PC-3 (cell line): ENCODE results near the gene AOPEP. TPM values are rescaled to one million over a fixed set of nuclear protein-coding genes. Genes with fewer than 3 reads are reported as not detected.

Experiments used
- ATAC-seq: fragments of 200-7000 bp; cut with Tn5 transposase; 2 replicates; pipeline ENCODE4 v1.9.1; 2020; ENCODE audit warnings: mild to moderate bottlenecking, moderate library complexity
- BruUV-seq: library from RNA; stranded (reverse); fragments of 400-500 nt; replicated peaks from 2 replicates; lab custom pipeline; 2021; lab: Mats Ljungman, UMichigan
- CTCF ChIA-PET: fragments of 300-600 bp; sonication (Branson Sonifier 250); formaldehyde crosslinking; loops from one replicate; lab custom pipeline; 2022; ENCODE audit warnings: antibody characterized with exemption; lab: Charles Lee
- POLR2A ChIA-PET: fragments of 300-600 bp; sonication (Branson Sonifier 250); formaldehyde crosslinking; loops from one replicate; lab custom pipeline; 2022; ENCODE audit warnings: antibody characterized with exemption; ENCODE audit not compliant: unreplicated experiment; lab: Charles Lee
- DNase-seq: peaks from one replicate; pipeline ENCODE4 v3.0.0-alpha.2; 2015
- H2AFZ ChIP-seq: fragments of 300-600 bp; sonication (generic); 2 replicates; pipeline ENCODE4 v1.6.0; 2016; ENCODE audit warnings: antibody characterized with exemption, low read length
- H3F3A ChIP-seq: fragments of 300-600 bp; sonication (generic); one replicate; pipeline ENCODE4 v1.6.0; 2017; ENCODE audit warnings: antibody characterized with exemption, low read length, control low read depth, mild to moderate bottlenecking; ENCODE audit not compliant: unreplicated experiment
- H3K27ac ChIP-seq: fragments of 300-600 bp; sonication (generic); 2 replicates; pipeline ENCODE4 v1.5.1; 2016; ENCODE audit warnings: mild to moderate bottlenecking, low read length
- H3K27me3 ChIP-seq: fragments of 300-600 bp; sonication (generic); 2 replicates; pipeline ENCODE4 v1.6.1; 2016; ENCODE audit warnings: low read length, mixed read lengths
- H3K36me3 ChIP-seq: fragments of 300-600 bp; sonication (generic); 2 replicates; pipeline ENCODE4 v1.6.1; 2016; ENCODE audit warnings: low read depth, mixed run types, low read length, mixed read lengths
- H3K4me1 ChIP-seq: fragments of 300-600 bp; sonication (generic); 2 replicates; pipeline ENCODE4 v1.5.1; 2016; ENCODE audit warnings: low read length; ENCODE audit not compliant: insufficient read depth
- H3K4me2 ChIP-seq: fragments of 300-600 bp; sonication (generic); 2 replicates; pipeline ENCODE4 v1.6.0; 2016; ENCODE audit warnings: low read length
- H3K4me3 ChIP-seq: fragments of 300-600 bp; sonication (generic); 2 replicates; pipeline ENCODE4 v1.5.1; 2016; ENCODE audit warnings: mild to moderate bottlenecking, low read length, mixed read lengths
- H3K79me2 ChIP-seq: fragments of 300-600 bp; sonication (generic); 2 replicates; pipeline ENCODE4 v1.6.1; 2017; ENCODE audit warnings: low read length, mixed read lengths
- H3K9ac ChIP-seq: fragments of 300-600 bp; sonication (generic); 2 replicates; pipeline ENCODE4 v1.6.0; 2016; ENCODE audit warnings: mild to moderate bottlenecking, low read length
- H3K9me2 ChIP-seq: fragments of 300-600 bp; sonication (generic); replicated peaks from 2 replicates; pipeline ENCODE4 v1.6.1; 2016; ENCODE audit warnings: mixed run types, low read length, mixed read lengths
- H3K9me3 ChIP-seq: fragments of 300-600 bp; sonication (generic); 2 replicates; pipeline ENCODE4 v1.6.1; 2016; ENCODE audit warnings: low read length, mixed read lengths
- H4K20me1 ChIP-seq: fragments of 300-600 bp; sonication (generic); 2 replicates; pipeline ENCODE4 v1.6.1; 2016; ENCODE audit warnings: low read length, mixed read lengths
- CTCF ChIP-seq: fragments of 300-600 bp; sonication (generic); conservative IDR thresholded peaks from 2 replicates; pipeline ENCODE4 v1.5.1; 2017; ENCODE audit warnings: antibody characterized with exemption, low read depth, mild to moderate bottlenecking, low read length
- EZH2 ChIP-seq: fragments of 300-600 bp; sonication (generic); IDR thresholded peaks from one replicate; pipeline ENCODE4 v1.6.1; 2017; ENCODE audit warnings: antibody characterized with exemption, mild to moderate bottlenecking, low read length; ENCODE audit not compliant: unreplicated experiment
- EZH2phosphoT487 ChIP-seq: fragments of 300-600 bp; sonication (generic); IDR thresholded peaks from 2 replicates; pipeline ENCODE4 v1.6.1; 2018; ENCODE audit warnings: mild to moderate bottlenecking, antibody characterized with exemption, low read length, borderline replicate concordance
- intact Hi-C: fragments of 100-400 bp; cut with micrococcal nuclease; formaldehyde crosslinking; loops from 2 replicates; pipeline ENCODE4 v1.9.0; 2023
- total RNA-seq: library from RNA; depleted of rRNA; stranded (reverse); fragments of >200 nt; gene quantifications from 2 replicates; pipeline ENCODE4 v1.2.3, GENCODE V29; 2014

AOPEP gene
- total RNA-seq, 1 experiment from 2014 or later, result 23.1 TPM

- Histone ChIP-seq H3K9me3 (no peaks in the 10 kb centered on the region), H3K9me2 (no peaks in the 10 kb centered on the region), H2AFZ (peak overlapping the region; percentile 25; the same call in 1 of the 2 replicates), H3K4me2 (peak overlapping the region; percentile 34), H3K27me3 (no peaks in the 10 kb centered on the region), H3K4me3 (no peak overlapping the region), H3K27ac (peak overlapping the region; percentile 97), H3F3A (no peaks in the 10 kb centered on the region), H3K36me3 (peaks cover 4% of the 10 kb centered on the region; the same call in 1 of the 2 replicates), H3K79me2 (peaks cover 8% of the 10 kb centered on the region; the same call in 1 of the 2 replicates), H4K20me1 (no peaks in the 10 kb centered on the region), H3K9ac (peak overlapping the region; percentile 78), H3K4me1 (peaks cover 30% of the 10 kb centered on the region)
- intact Hi-C loops, result loop anchor here (1.0 to 2.0 kb wide), 4 partner anchors 14 to 108 kb away; no protein-coding TSS in a partner anchor
- DNase-seq, result peak; percentile 35
- POLR2A ChIA-PET, result interaction anchor here (0.7 kb wide), 5 partner anchors 13 to 176 kb away, joined by 4 to 15 read pairs (median 5); no protein-coding TSS in a partner anchor
- no TSS peak for BruUV-seq
- ATAC-seq, result no peak
- TF ChIP-seq CTCF (no peak), EZH2 (no peak), EZH2phosphoT487 (no peak)
- CTCF ChIA-PET, result interaction anchor here (0.6 to 0.8 kb wide), 3 partner anchors 20 to 1472 kb away, joined by 4 to 5 read pairs (median 4); no protein-coding TSS in a partner anchor
These were observed 78.6 kb downstream of the AOPEP start for GRCh38 chr9:94805051-94805489.

- peak overlapping the region; percentile 83 for H3K9ac ChIP-seq
- H3K4me3 ChIP-seq, result no peak overlapping the region
- ATAC-seq, result peak; percentile 100
These were observed 79.1 kb downstream of the AOPEP start for GRCh38 chr9:94805585-94805984.

More at GRCh38 chr9:94805585-94805984, 79.1 kb downstream of the AOPEP start:
- Histone ChIP-seq H3K4me1 (peaks cover 28% of the 10 kb centered on the region), H3F3A (no peaks in the 10 kb centered on the region), H3K27ac (peak overlapping the region; percentile 97), H3K79me2 (peaks cover 8% of the 10 kb centered on the region; the same call in 1 of the 2 replicates), H3K4me2 (peak overlapping the region; percentile 54), H3K9me2 (no peaks in the 10 kb centered on the region), H3K9me3 (no peaks in the 10 kb centered on the region), H3K27me3 (no peaks in the 10 kb centered on the region), H3K36me3 (peaks cover 4% of the 10 kb centered on the region; the same call in 1 of the 2 replicates), H4K20me1 (no peaks in the 10 kb centered on the region), H2AFZ (no peak overlapping the region)
- ChIA-PET POLR2A (interaction anchor here (0.6 to 0.7 kb wide), 6 partner anchors 13 to 982 kb away, joined by 3 to 15 read pairs (median 5); no protein-coding TSS in a partner anchor), CTCF (interaction anchor here (0.6 to 0.8 kb wide), 4 partner anchors 21 to 1473 kb away, joined by 3 to 5 read pairs (median 4); no protein-coding TSS in a partner anchor)
- no TSS peak for BruUV-seq
- intact Hi-C loops, result loop anchor here (1.0 to 2.0 kb wide), 4 partner anchors 13 to 108 kb away; no protein-coding TSS in a partner anchor
- DNase-seq, result peak; percentile 89
- TF ChIP-seq EZH2phosphoT487 (no peak), EZH2 (no peak), CTCF (no peak)
